A673 (cell line): ENCODE measurements around the gene ZNF524. TPM values are rescaled to one million over a fixed set of nuclear protein-coding genes. Genes with fewer than 3 reads are reported as not detected.
A peak's percentile ranks its signal among the peaks of the same experiment; 100 is the strongest.

ENCODE experiments used
- BruUV-seq: library from RNA; stranded (reverse); fragments of 400-500 nt; replicated peaks from 2 replicates; lab custom pipeline; 2021; lab: Mats Ljungman, UMichigan
- CTCF ChIA-PET: fragments of 300-600 bp; sonication (Branson Sonifier 250); formaldehyde crosslinking; loops from one replicate; lab custom pipeline; 2022; ENCODE audit warnings: antibody characterized with exemption; lab: Charles Lee
- POLR2A ChIA-PET: fragments of 300-600 bp; sonication (Branson Sonifier 250); formaldehyde crosslinking; loops from one replicate; lab custom pipeline; 2022; ENCODE audit warnings: antibody characterized with exemption; ENCODE audit not compliant: low non-redundant PET; lab: Charles Lee
- DNase-seq: peaks from one replicate; pipeline ENCODE4 v3.0.0-alpha.2; 2015; ENCODE audit warnings: low spot score
- H3K27ac ChIP-seq: fragments of 200-600 bp; sonication (generic); 2 replicates; pipeline ENCODE4 v1.5.1; 2016; ENCODE audit warnings: mixed run types, low read depth, mild to moderate bottlenecking, mixed read lengths, antibody characterized with exemption, low read length; ENCODE audit not compliant: poor library complexity, severe bottlenecking
- H3K27me3 ChIP-seq: fragments of 200-600 bp; sonication (generic); replicated peaks from 2 replicates; pipeline ENCODE4 v1.6.1; 2017; ENCODE audit warnings: mixed run types, low read depth, mild to moderate bottlenecking, mixed read lengths, antibody characterized with exemption, low read length; ENCODE audit not compliant: insufficient read depth, poor library complexity
- H3K36me3 ChIP-seq: fragments of 200-600 bp; sonication (generic); 2 replicates; pipeline ENCODE4 v1.6.1; 2016; ENCODE audit warnings: mixed run types, mild to moderate bottlenecking, mixed read lengths, antibody characterized with exemption, low read length; ENCODE audit not compliant: insufficient read depth, poor library complexity, severe bottlenecking
- H3K4me1 ChIP-seq: fragments of 200-600 bp; sonication (generic); 2 replicates; pipeline ENCODE4 v1.6.1; 2017; ENCODE audit warnings: mixed run types, mild to moderate bottlenecking, mixed read lengths, antibody characterized with exemption, low read length; ENCODE audit not compliant: insufficient read depth, poor library complexity, severe bottlenecking
- H3K4me3 ChIP-seq: fragments of 200-600 bp; sonication (generic); 2 replicates; pipeline ENCODE4 v1.5.1; 2016; ENCODE audit warnings: low read depth, mixed run types, mild to moderate bottlenecking, mixed read lengths, low read length; ENCODE audit not compliant: poor library complexity, severe bottlenecking
- H3K9me3 ChIP-seq: fragments of 200-600 bp; sonication (generic); 2 replicates; pipeline ENCODE4 v1.6.1; 2016; ENCODE audit warnings: mixed run types, low read depth, mild to moderate bottlenecking, mixed read lengths, antibody characterized with exemption, low read length; ENCODE audit not compliant: poor library complexity, severe bottlenecking
- CTCF ChIP-seq: fragments of 300-800, 200-600 bp; sonication (generic); conservative IDR thresholded peaks from 2 replicates; pipeline ENCODE4 v1.5.1; 2017; ENCODE audit warnings: low read depth, mild to moderate bottlenecking, antibody characterized with exemption, low read length, moderate library complexity, mixed read lengths
- EZH2 ChIP-seq: fragments of 200-600 bp; sonication (generic); IDR thresholded peaks from 2 replicates; pipeline ENCODE4 v1.6.1; 2017; ENCODE audit warnings: borderline replicate concordance, low read depth, mild to moderate bottlenecking, mixed read lengths, antibody characterized with exemption, low read length; ENCODE audit not compliant: poor library complexity, severe bottlenecking
- intact Hi-C: fragments of 100-400 bp; cut with micrococcal nuclease; formaldehyde crosslinking; loops from one replicate; pipeline ENCODE4 v1.10.0; 2022; ENCODE audit not compliant: unreplicated experiment
- total RNA-seq: library from RNA; stranded (reverse); gene quantifications from 2 replicates; pipeline ENCODE4 v1.2.3, GENCODE V29; 2021

ZNF524 gene
- total RNA-seq, 1 experiment from 2014 or later = 7.5 TPM

GRCh38 chr19:55601084-55601483 lies 996 bp downstream of the ZNF524 start:
- H3K27me3 ChIP-seq = no peaks in the 10 kb centered on the region
- POLR2A ChIA-PET = no interaction called here
- CTCF ChIA-PET = no interaction called here
- peak overlapping the region; percentile 66 for H3K4me3 ChIP-seq
- TF ChIP-seq CTCF (no peak), EZH2 (no peak)
- no peaks in the 10 kb centered on the region for H3K9me3 ChIP-seq
- peaks cover 13% of the 10 kb centered on the region for H3K36me3 ChIP-seq
- H3K27ac ChIP-seq = peak overlapping the region; percentile 100
- BruUV-seq = no TSS peak
- DNase-seq = no peak
- intact Hi-C loops = loop anchor here (5.0 kb wide), 1 partner anchor 194 kb away; the partner anchor contains the start of gene UBE2S
- peaks cover 21% of the 10 kb centered on the region for H3K4me1 ChIP-seq

- Histone ChIP-seq H3K4me3 (no peak overlapping the region), H3K27ac (peak overlapping the region; percentile 100), H3K36me3 (peaks cover 2% of the 10 kb centered on the region), H3K4me1 (peaks cover 31% of the 10 kb centered on the region), H3K9me3 (no peaks in the 10 kb centered on the region), H3K27me3 (no peaks in the 10 kb centered on the region)
- no TSS peak for BruUV-seq
- DNase-seq = no peak
- intact Hi-C loops = loop anchor here (5.0 kb wide), 1 partner anchor 195 kb away; the partner anchor contains the start of gene UBE2S
- TF ChIP-seq CTCF = no peak
- no peak for TF ChIP-seq EZH2
- ChIA-PET POLR2A (no interaction called here), CTCF (no interaction called here)
These were observed 2.3 kb downstream of the ZNF524 start for GRCh38 chr19:55602104-55603001.

- H3K4me1 ChIP-seq = peaks cover 27% of the 10 kb centered on the region
- TF ChIP-seq CTCF = no peak
- no peak for TF ChIP-seq EZH2
- H3K27me3 ChIP-seq = no peaks in the 10 kb centered on the region
- H3K4me3 ChIP-seq = no peak overlapping the region
- intact Hi-C loops = loop anchor here (5.0 kb wide), 1 partner anchor 196 kb away; the partner anchor contains the start of gene UBE2S
- CTCF ChIA-PET = no interaction called here
- H3K9me3 ChIP-seq = no peaks in the 10 kb centered on the region
- no peak for DNase-seq
- no peak overlapping the region for H3K27ac ChIP-seq
- POLR2A ChIA-PET = no interaction called here
- no TSS peak for BruUV-seq
- no peaks in the 10 kb centered on the region for H3K36me3 ChIP-seq
These were observed 3.0 kb downstream of the ZNF524 start for GRCh38 chr19:55603115-55603514.
